Immature natural killer cell (primary cell): ENCODE data around the gene SLC31A1. TPM values are rescaled to one million over a fixed set of nuclear protein-coding genes. Genes with fewer than 3 reads are reported as not detected.
A peak's percentile ranks its signal among the peaks of the same experiment; 100 is the strongest.

Experiments used
- DNase-seq, 3 donors: peaks; one replicate each; pipeline ENCODE4 v3.0.0; 2022; ENCODE audit warnings: mixed read lengths in 1 of 3
- H3K27ac Mint-ChIP-seq, 6 donors: one replicate each; pipeline ENCODE4 v1.8.0; 2020; ENCODE audit warnings: mixed read lengths in 6 of 6, mild to moderate bottlenecking in 5 of 6, inconsistent platforms in 4 of 6, moderate library complexity in 3 of 6
- H3K27me3 Mint-ChIP-seq, 3 donors: one replicate each; pipeline ENCODE4 v1.8.0; 2020 to 2021; ENCODE audit warnings: low read depth in 3 of 3, mild to moderate bottlenecking in 3 of 3, mixed read lengths in 3 of 3, moderate library complexity in 3 of 3, inconsistent platforms in 1 of 3
- H3K36me3 Mint-ChIP-seq, 3 donors: one replicate each; pipeline ENCODE4 v1.8.0; 2020; ENCODE audit warnings: mixed read lengths in 3 of 3, inconsistent platforms in 2 of 3, mild to moderate bottlenecking in 2 of 3
- H3K4me1 Mint-ChIP-seq, 2 donors: one replicate each; pipeline ENCODE4 v1.8.0; 2020; ENCODE audit warnings: inconsistent platforms in 2 of 2, mild to moderate bottlenecking in 2 of 2, mixed read lengths in 2 of 2, moderate library complexity in 1 of 2
- H3K4me3 Mint-ChIP-seq, 5 donors: one replicate each; pipeline ENCODE4 v1.8.0; 2020; ENCODE audit warnings: mild to moderate bottlenecking in 5 of 5, mixed read lengths in 5 of 5, inconsistent platforms in 3 of 5, moderate library complexity in 3 of 5
- H3K9me3 Mint-ChIP-seq, 6 donors: one replicate each; pipeline ENCODE4 v1.8.0; 2020; ENCODE audit warnings: mild to moderate bottlenecking in 6 of 6, mixed read lengths in 6 of 6, inconsistent platforms in 4 of 6, moderate library complexity in 3 of 6
- polyA plus RNA-seq, 3 donors: library from polyadenylated mRNA; unstranded; fragments of 300-500 nt; fragmentation: Illumina TruSeq; gene quantifications; one replicate each; pipeline ENCODE4 v1.2.3, GENCODE V29; 2021

Gene SLC31A1
- polyA plus RNA-seq, 3 donors from 2014 or later, result 5.2 to 5.8 (median 5.5) TPM

GRCh38 chr9:113199683-113200329, 21.5 kb upstream of the SLC31A1 start:
- Mint-ChIP-seq H3K4me1 (no peaks in the 10 kb centered on the region), H3K27me3 (no peaks in the 10 kb centered on the region), H3K9me3 (no peaks in the 10 kb centered on the region), H3K36me3 (peaks cover 47 to 73% (median 52%) of the 10 kb centered on the region in 3 donors), H3K4me3 (no peak overlapping the region), H3K27ac (peak overlapping the region in 1 of 6 donors; percentile 13)
- no peak for DNase-seq

GRCh38 chr9:113205432-113205831, 15.9 kb upstream of the SLC31A1 start:
- H3K4me3 Mint-ChIP-seq, result no peak overlapping the region
- peaks cover 0 to 1% (median 0%) of the 10 kb centered on the region in 3 donors for H3K27me3 Mint-ChIP-seq
- H3K4me1 Mint-ChIP-seq, result peaks cover 2 to 9% of the 10 kb centered on the region in 2 donors
- H3K36me3 Mint-ChIP-seq, result peaks cover 33 to 56% (median 39%) of the 10 kb centered on the region in 3 donors
- H3K27ac Mint-ChIP-seq, result no peak overlapping the region
- no peak for DNase-seq
- no peaks in the 10 kb centered on the region for H3K9me3 Mint-ChIP-seq

GRCh38 chr9:113205861-113206260, 15.5 kb upstream of the SLC31A1 start:
- peaks cover 0 to 1% (median 0%) of the 10 kb centered on the region in 3 donors for H3K27me3 Mint-ChIP-seq
- no peak for DNase-seq
- peaks cover 2 to 9% of the 10 kb centered on the region in 2 donors for H3K4me1 Mint-ChIP-seq
- peaks cover 33 to 54% (median 39%) of the 10 kb centered on the region in 3 donors for H3K36me3 Mint-ChIP-seq
- H3K9me3 Mint-ChIP-seq, result no peaks in the 10 kb centered on the region
- H3K4me3 Mint-ChIP-seq, result no peak overlapping the region
- no peak overlapping the region for H3K27ac Mint-ChIP-seq

GRCh38 chr9:113210815-113211214, 10.5 kb upstream of the SLC31A1 start:
- Mint-ChIP-seq H3K9me3 (no peaks in the 10 kb centered on the region), H3K27ac (no peak overlapping the region), H3K27me3 (peaks cover 0 to 1% (median 0%) of the 10 kb centered on the region in 3 donors), H3K4me3 (no peak overlapping the region), H3K36me3 (peaks cover 11 to 18% (median 11%) of the 10 kb centered on the region in 3 donors), H3K4me1 (peaks cover 17 to 36% of the 10 kb centered on the region in 2 donors)
- no peak for DNase-seq

- no peaks in the 10 kb centered on the region for H3K9me3 Mint-ChIP-seq
- H3K27ac Mint-ChIP-seq, result peak overlapping the region in 5 of 6 donors; percentile 1 to 70 (median 50)
- H3K4me1 Mint-ChIP-seq, result peaks cover 37 to 58% of the 10 kb centered on the region in 2 donors
- no peak overlapping the region for H3K4me3 Mint-ChIP-seq
- H3K36me3 Mint-ChIP-seq, result peaks cover 0 to 7% (median under 1%) of the 10 kb centered on the region in 3 donors
- no peaks in the 10 kb centered on the region for H3K27me3 Mint-ChIP-seq
- DNase-seq, result peak in 1 of 3 donors; percentile 25
Observed at GRCh38 chr9:113215132-113215531, 6.2 kb upstream of the SLC31A1 start.

GRCh38 chr9:113216406-113216805, 4.9 kb upstream of the SLC31A1 start:
- no peak overlapping the region for H3K4me3 Mint-ChIP-seq
- peaks cover 44 to 68% of the 10 kb centered on the region in 2 donors for H3K4me1 Mint-ChIP-seq
- H3K27me3 Mint-ChIP-seq, result peaks cover 6 to 11% (median 8%) of the 10 kb centered on the region in 3 donors
- peak overlapping the region in 2 of 6 donors; percentile 53 for H3K27ac Mint-ChIP-seq
- no peaks in the 10 kb centered on the region for H3K9me3 Mint-ChIP-seq
- no peak for DNase-seq
- peaks cover 0 to 7% (median 0%) of the 10 kb centered on the region in 3 donors for H3K36me3 Mint-ChIP-seq

- H3K4me1 Mint-ChIP-seq, result peaks cover 52 to 72% of the 10 kb centered on the region in 2 donors
- peaks cover 8 to 16% (median 10%) of the 10 kb centered on the region in 3 donors for H3K27me3 Mint-ChIP-seq
- no peak for DNase-seq
- H3K4me3 Mint-ChIP-seq, result peak overlapping the region; percentile 89 to 97 (median 93)
- peak overlapping the region; percentile 92 to 98 (median 94) for H3K27ac Mint-ChIP-seq
- no peaks in the 10 kb centered on the region for H3K9me3 Mint-ChIP-seq
- H3K36me3 Mint-ChIP-seq, result no peaks in the 10 kb centered on the region
Observed at GRCh38 chr9:113219186-113219936, 2.0 kb upstream of the SLC31A1 start.

GRCh38 chr9:113219969-113220368, 1.4 kb upstream of the SLC31A1 start:
- no peaks in the 10 kb centered on the region for H3K36me3 Mint-ChIP-seq
- H3K27me3 Mint-ChIP-seq, result peaks cover 8 to 16% (median 10%) of the 10 kb centered on the region in 3 donors
- peak overlapping the region; percentile 92 to 98 (median 94) for H3K27ac Mint-ChIP-seq
- peaks cover 47 to 66% of the 10 kb centered on the region in 2 donors for H3K4me1 Mint-ChIP-seq
- peak; percentile 41 to 54 (median 43) for DNase-seq
- no peaks in the 10 kb centered on the region for H3K9me3 Mint-ChIP-seq
- peak overlapping the region; percentile 89 to 97 (median 93) for H3K4me3 Mint-ChIP-seq

- peaks cover 44 to 60% of the 10 kb centered on the region in 2 donors for H3K4me1 Mint-ChIP-seq
- peak overlapping the region; percentile 89 to 97 (median 93) for H3K4me3 Mint-ChIP-seq
- no peaks in the 10 kb centered on the region for H3K36me3 Mint-ChIP-seq
- peaks cover 8 to 16% (median 10%) of the 10 kb centered on the region in 3 donors for H3K27me3 Mint-ChIP-seq
- no peaks in the 10 kb centered on the region for H3K9me3 Mint-ChIP-seq
- peak; percentile 40 to 45 (median 43) for DNase-seq
- H3K27ac Mint-ChIP-seq, result peak overlapping the region; percentile 92 to 98 (median 94)
Observed at GRCh38 chr9:113220467-113221002, 809 bp upstream of the SLC31A1 start.

- H3K4me1 Mint-ChIP-seq, result peaks cover 42 to 52% of the 10 kb centered on the region in 2 donors
- H3K27ac Mint-ChIP-seq, result peak overlapping the region; percentile 92 to 98 (median 94)
- peak overlapping the region; percentile 89 to 97 (median 93) for H3K4me3 Mint-ChIP-seq
- DNase-seq, result no peak
- H3K36me3 Mint-ChIP-seq, result no peaks in the 10 kb centered on the region
- H3K9me3 Mint-ChIP-seq, result no peaks in the 10 kb centered on the region
- peaks cover 8 to 16% (median 10%) of the 10 kb centered on the region in 3 donors for H3K27me3 Mint-ChIP-seq
Observed at GRCh38 chr9:113221800-113222481, 597 bp downstream of the SLC31A1 start.

GRCh38 chr9:113222482-113222841, 1.1 kb downstream of the SLC31A1 start:
- H3K27me3 Mint-ChIP-seq, result peaks cover 8 to 16% (median 10%) of the 10 kb centered on the region in 3 donors
- H3K36me3 Mint-ChIP-seq, result no peaks in the 10 kb centered on the region
- peak overlapping the region in 5 of 6 donors; percentile 92 to 98 (median 94) for H3K27ac Mint-ChIP-seq
- peak overlapping the region; percentile 89 to 97 (median 93) for H3K4me3 Mint-ChIP-seq
- no peak for DNase-seq
- no peaks in the 10 kb centered on the region for H3K9me3 Mint-ChIP-seq
- peaks cover 42 to 52% of the 10 kb centered on the region in 2 donors for H3K4me1 Mint-ChIP-seq

GRCh38 chr9:113223963-113224362, 2.6 kb downstream of the SLC31A1 start:
- Mint-ChIP-seq H3K9me3 (no peaks in the 10 kb centered on the region), H3K36me3 (no peaks in the 10 kb centered on the region), H3K4me1 (peaks cover 32 to 46% of the 10 kb centered on the region in 2 donors), H3K27ac (no peak overlapping the region), H3K27me3 (peaks cover 8 to 16% (median 10%) of the 10 kb centered on the region in 3 donors), H3K4me3 (no peak overlapping the region)
- DNase-seq, result no peak

- H3K27ac Mint-ChIP-seq, result no peak overlapping the region
- no peaks in the 10 kb centered on the region for H3K36me3 Mint-ChIP-seq
- no peaks in the 10 kb centered on the region for H3K27me3 Mint-ChIP-seq
- H3K4me1 Mint-ChIP-seq, result peaks cover 9 to 21% of the 10 kb centered on the region in 2 donors
- no peak for DNase-seq
- H3K4me3 Mint-ChIP-seq, result no peak overlapping the region
- H3K9me3 Mint-ChIP-seq, result no peaks in the 10 kb centered on the region
Observed at GRCh38 chr9:113227436-113227835, 6.1 kb downstream of the SLC31A1 start.
